ENCODE results near the gene NADSYN1.

DNA sequence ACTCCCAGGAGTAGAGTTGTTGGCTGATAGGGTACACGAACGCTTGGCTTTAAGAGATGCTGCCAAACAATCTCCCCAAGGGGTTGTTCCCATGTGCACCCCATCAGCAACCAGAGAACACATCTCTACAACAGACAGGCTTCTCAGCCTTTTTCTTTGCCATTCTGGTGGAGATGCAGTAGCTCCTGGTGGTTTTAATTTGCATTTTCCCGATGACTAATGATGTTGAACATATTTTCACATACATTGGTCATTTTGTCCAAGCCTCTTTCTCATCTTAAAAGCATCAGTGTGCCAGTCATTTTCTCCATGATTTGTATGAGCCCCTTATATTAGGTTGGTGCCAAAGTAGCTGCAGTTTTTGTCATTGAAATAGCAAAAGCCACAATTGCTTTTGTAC, 26.6 kb upstream of the NADSYN1 start:
- TF ChIP-seq, protein P1, sequence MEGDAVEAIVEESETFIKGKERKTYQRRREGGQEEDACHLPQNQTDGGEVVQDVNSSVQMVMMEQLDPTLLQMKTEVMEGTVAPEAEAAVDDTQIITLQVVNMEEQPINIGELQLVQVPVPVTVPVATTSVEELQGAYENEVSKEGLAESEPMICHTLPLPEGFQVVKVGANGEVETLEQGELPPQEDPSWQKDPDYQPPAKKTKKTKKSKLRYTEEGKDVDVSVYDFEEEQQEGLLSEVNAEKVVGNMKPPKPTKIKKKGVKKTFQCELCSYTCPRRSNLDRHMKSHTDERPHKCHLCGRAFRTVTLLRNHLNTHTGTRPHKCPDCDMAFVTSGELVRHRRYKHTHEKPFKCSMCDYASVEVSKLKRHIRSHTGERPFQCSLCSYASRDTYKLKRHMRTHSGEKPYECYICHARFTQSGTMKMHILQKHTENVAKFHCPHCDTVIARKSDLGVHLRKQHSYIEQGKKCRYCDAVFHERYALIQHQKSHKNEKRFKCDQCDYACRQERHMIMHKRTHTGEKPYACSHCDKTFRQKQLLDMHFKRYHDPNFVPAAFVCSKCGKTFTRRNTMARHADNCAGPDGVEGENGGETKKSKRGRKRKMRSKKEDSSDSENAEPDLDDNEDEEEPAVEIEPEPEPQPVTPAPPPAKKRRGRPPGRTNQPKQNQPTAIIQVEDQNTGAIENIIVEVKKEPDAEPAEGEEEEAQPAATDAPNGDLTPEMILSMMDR (IDR thresholded peaks at IDR 0.05; ENCODE audit: low read length): no peak
- no peak for TF ChIP-seq EZH2 (IDR thresholded peaks at IDR 0.05; ENCODE audit: borderline replicate concordance, low read length)
